Epithelial cell of proximal tubule (primary cell): ENCODE results near the gene ZNF536. TPM values are rescaled to one million over a fixed set of nuclear protein-coding genes. Genes with fewer than 3 reads are reported as not detected.
"Not testable (repeated sequence)": the region's sequence is repeated elsewhere in the genome, so short reads cannot be mapped to it uniquely, and the experiment has no call there.

Experiments
- DNase-seq: peaks from one replicate; pipeline ENCODE4 v3.0.0-alpha.2; 2011; ENCODE audit warnings: low read depth
- H3K4me3 ChIP-seq: 2 replicates; pipeline ENCODE4 v1.5.1; 2011; ENCODE audit warnings: low read depth, mild to moderate bottlenecking, low read length
- CTCF ChIP-seq: conservative IDR thresholded peaks from 2 replicates; pipeline ENCODE4 v1.5.1; 2012; ENCODE audit warnings: low read depth, mild to moderate bottlenecking, low read length
- total RNA-seq: library from RNA; depleted of rRNA; stranded (reverse); fragments of >200 nt; gene quantifications from 2 replicates; pipeline ENCODE4 v1.2.3, GENCODE V29; 2015

ZNF536 gene
- total RNA-seq, 1 donor from 2014 or later, result not detected

DNA sequence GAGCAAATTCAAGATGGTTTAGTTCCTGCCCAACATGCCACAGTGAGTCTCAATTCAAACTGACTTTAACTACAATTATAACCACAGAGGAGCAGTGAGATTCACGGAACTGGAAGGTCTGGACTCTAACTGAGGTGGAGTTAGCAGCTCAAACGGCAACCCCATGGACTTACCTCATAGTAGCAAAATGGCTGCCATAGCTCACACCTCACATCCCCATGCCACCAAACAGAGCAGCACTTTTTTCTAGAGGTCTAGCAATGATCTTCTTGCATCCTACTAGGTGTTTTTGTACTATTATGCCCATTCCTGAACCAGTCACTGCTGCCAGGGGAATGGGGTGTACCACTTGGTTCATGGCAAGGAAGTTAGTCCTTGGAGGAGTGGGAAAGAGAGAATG lies 87.7 kb downstream of the ZNF536 start:
- no peak for TF ChIP-seq CTCF
- no peak overlapping the region for H3K4me3 ChIP-seq
- DNase-seq, result no peak

GRCh38 chr19:30464162-30464561 lies 92.0 kb downstream of the ZNF536 start:
- no peak overlapping the region for H3K4me3 ChIP-seq
- no peak for TF ChIP-seq CTCF
- no peak for DNase-seq

DNA sequence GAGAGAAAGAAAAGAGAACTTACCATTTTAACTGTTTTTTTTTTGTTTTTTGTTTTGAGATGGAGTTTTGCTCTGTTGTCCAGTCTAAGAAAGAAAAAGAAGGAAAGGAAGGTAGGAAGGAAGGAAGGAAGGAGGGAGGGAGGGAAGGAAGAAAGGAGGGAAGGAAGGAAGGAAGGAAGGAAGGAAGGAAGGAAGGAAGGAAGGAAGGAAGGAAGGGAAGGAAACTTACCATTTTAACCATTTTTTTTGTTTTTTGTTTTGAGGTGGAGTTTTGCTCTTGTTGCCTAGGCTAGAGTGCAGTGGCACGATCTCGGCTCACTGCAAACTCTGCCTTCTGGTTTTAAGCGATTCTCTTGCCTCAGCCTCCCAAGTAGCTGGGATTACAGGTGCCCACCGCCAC lies 94.4 kb downstream of the ZNF536 start:
- H3K4me3 ChIP-seq, DNase-seq: not testable (repeated sequence)

DNA sequence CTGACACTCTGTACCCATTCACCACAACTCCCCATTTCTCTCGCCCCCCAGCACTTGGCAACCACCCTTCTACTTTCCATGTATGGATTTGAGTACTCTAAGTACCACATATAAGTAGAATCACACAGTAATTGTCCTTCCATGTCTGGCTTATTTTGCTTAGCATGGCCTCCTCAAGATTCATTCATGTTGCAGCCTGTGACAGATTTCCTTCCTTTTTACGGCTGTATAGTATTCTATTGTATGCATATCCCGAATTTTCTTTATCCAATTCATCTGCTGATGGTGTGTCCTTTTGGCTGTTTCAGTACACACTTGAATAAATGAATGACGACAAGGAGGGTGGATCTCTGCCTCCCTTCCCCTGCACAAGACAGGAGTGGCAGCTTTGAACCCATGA lies 95.1 kb downstream of the ZNF536 start:
- H3K4me3 ChIP-seq, result no peak overlapping the region
- TF ChIP-seq CTCF, result no peak
- DNase-seq, result no peak

DNA sequence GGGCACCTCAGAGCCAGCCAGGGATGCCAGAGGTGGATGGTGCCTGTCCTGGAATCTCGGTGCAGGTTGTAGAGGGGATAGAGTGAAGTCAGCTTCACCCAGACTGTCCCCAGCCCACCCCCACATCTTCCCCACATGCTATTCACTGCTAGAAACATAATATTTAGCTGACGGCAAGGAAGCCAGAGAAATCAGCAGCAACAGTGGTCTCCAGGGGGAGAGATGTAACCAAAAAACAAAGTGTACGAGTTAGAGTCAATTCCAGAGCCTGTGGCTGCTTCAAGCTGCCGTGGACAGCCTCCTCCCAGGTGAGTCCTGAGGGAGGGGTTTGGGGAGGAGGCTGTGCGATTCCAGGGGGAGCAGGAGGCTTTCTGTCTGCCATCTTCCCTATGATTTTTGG lies 97.6 kb downstream of the ZNF536 start:
- DNase-seq, result no peak
- TF ChIP-seq CTCF, result no peak
- no peak overlapping the region for H3K4me3 ChIP-seq

DNA sequence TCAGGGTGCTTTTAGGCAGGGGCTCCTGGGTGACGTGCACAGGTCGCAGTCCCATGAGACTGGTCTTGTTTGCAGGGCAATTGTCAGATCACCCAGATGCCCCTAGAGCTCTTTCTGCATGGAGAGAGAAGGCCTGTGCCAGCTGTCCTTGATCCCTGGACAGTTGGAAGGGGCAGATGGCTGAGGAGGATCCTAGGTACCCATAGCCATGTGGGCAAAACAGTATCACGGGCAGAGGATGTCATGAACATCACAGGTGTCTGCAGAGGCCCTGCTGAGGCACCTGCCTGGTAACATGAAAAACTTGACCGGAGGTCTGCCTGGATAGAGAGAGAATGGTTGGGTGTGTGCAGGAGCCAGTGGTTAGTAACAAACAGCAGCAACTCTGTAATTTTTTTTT lies 99.3 kb downstream of the ZNF536 start:
- no peak for TF ChIP-seq CTCF
- DNase-seq, result no peak
- no peak overlapping the region for H3K4me3 ChIP-seq

- no peak overlapping the region for H3K4me3 ChIP-seq
- no peak for TF ChIP-seq CTCF
- DNase-seq, result no peak
These were observed 101.2 kb downstream of the ZNF536 start for GRCh38 chr19:30473334-30473867.
